C4-2B (cell line): ENCODE measurements around the gene ETV3.
A peak's percentile ranks its signal among the peaks of the same experiment; 100 is the strongest.

Experiments
- H3K27ac ChIP-seq: fragments of 450-650 bp; 2 replicates; pipeline ENCODE4 v1.5.1; 2017
- ZFX ChIP-seq: fragments of 450-650 bp; IDR thresholded peaks from 2 replicates; pipeline ENCODE4 v1.6.1; 2017
- TF ChIP-seq, protein P1 (sequence below): fragments of 450-650 bp; conservative IDR thresholded peaks from 2 replicates; pipeline ENCODE4 v1.5.1; 2017; ENCODE audit warnings: mild to moderate bottlenecking

The ETV3 gene

DNA sequence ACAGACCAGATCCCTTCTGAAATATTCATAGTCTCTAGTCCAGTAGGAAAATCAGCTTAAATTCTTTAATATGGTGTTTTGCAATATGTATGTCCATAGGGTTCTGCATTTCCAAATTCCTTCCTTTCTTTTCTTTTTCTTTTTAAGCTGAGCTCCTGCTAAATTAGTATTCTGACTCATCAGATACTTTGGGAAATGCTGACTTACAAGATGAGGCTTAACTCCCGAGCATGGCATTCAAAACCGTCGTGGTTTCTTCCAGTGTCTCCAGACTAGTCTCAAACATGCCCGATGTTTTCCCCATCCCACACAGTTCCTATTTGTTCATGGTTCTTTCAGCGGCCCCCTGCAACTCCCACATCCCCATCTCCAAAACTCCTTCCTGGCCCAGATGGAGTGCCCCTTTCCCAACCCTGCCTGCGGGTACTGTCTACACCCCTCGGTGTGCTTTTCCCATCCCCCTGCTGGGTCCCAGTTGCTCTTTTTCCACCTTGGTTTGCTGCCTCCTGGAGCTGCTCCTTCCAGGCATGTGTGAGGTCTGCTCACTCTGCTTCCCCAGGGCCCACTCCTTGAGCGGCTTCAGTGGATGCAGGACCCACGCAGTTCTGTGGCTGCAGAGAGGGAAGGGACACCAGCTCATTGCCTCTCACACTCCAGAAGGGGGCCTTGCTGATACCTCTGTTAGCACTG lies 19.5 kb upstream of the ETV3 start:
- H3K27ac ChIP-seq, result no peak overlapping the region
- TF ChIP-seq ZFX, result no peak
- TF ChIP-seq, protein P1, sequence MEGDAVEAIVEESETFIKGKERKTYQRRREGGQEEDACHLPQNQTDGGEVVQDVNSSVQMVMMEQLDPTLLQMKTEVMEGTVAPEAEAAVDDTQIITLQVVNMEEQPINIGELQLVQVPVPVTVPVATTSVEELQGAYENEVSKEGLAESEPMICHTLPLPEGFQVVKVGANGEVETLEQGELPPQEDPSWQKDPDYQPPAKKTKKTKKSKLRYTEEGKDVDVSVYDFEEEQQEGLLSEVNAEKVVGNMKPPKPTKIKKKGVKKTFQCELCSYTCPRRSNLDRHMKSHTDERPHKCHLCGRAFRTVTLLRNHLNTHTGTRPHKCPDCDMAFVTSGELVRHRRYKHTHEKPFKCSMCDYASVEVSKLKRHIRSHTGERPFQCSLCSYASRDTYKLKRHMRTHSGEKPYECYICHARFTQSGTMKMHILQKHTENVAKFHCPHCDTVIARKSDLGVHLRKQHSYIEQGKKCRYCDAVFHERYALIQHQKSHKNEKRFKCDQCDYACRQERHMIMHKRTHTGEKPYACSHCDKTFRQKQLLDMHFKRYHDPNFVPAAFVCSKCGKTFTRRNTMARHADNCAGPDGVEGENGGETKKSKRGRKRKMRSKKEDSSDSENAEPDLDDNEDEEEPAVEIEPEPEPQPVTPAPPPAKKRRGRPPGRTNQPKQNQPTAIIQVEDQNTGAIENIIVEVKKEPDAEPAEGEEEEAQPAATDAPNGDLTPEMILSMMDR, result no peak

GRCh38 chr1:157156058-157156541 lies 17.9 kb upstream of the ETV3 start:
- TF ChIP-seq, protein P1, result peak; percentile 96
- TF ChIP-seq ZFX, result no peak

DNA sequence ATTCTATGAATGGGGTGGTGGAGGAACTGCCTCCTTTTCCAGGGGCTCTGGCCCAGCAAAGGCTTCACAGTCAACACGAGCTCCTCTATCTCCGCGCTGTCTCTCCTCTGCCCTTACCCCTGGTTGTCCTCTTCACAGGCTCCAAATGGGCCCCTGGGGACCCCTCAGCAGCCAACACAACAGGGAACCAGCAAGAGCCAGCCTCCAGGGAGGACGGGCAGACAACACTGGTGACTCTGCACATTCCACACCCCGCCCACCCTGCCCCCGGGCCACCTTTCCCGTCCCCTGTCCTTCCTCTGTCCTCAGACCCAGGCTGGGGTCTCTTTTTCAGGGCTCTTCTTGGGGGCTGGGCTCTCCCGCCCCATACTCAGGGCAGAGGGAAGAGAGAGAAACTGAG lies 17.5 kb upstream of the ETV3 start:
- no peak overlapping the region for H3K27ac ChIP-seq
- TF ChIP-seq, protein P1, result no peak
- TF ChIP-seq ZFX, result no peak

More at GRCh38 chr1:157156058-157156541, 17.9 kb upstream of the ETV3 start:
- no peak overlapping the region for H3K27ac ChIP-seq

GRCh38 chr1:157154940-157155514 lies 16.8 kb upstream of the ETV3 start:
- TF ChIP-seq, protein P1, result no peak
- TF ChIP-seq ZFX, result no peak
- no peak overlapping the region for H3K27ac ChIP-seq

DNA sequence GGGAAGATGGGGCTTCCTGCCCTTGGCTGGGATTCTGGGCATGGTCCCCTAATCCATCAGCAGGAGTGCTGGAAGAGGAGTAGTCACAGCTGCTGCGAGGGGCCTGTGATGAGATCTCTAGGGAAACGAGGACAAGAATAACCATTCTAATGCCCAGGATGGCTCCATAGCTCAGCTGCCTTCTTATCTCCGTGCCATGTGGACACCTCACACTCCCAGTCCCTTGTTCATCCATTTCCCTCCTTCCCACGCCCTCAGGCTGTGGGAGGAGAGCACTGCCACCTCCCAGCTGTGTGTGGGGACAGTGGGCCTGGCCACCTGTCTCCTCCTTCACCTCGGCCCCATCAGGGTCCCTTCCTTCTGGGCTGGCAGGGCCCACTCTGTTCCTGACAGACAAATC lies 16.1 kb upstream of the ETV3 start:
- no peak overlapping the region for H3K27ac ChIP-seq
- no peak for TF ChIP-seq ZFX
- TF ChIP-seq, protein P1, result no peak

DNA sequence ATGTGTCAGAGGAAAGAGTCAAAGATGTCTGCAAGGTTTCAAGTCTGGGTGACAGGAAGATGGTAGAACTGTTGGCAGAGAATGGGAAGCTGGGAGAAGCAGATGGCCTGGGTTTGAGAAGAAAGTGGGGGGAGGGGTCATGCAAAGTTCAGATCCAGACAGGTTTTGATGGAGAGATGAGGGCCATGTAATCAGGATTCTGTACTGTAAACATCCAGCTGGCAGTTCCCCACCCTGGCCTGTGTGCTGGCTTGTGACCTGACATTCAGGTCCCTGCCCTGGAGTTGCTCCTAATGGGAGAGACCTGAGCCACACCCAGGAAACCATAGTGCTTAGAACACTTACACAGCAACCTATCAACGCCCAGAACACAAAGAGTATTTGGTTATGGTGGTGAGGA lies 15.6 kb upstream of the ETV3 start:
- no peak for TF ChIP-seq ZFX
- TF ChIP-seq, protein P1, result no peak
- H3K27ac ChIP-seq, result no peak overlapping the region

DNA sequence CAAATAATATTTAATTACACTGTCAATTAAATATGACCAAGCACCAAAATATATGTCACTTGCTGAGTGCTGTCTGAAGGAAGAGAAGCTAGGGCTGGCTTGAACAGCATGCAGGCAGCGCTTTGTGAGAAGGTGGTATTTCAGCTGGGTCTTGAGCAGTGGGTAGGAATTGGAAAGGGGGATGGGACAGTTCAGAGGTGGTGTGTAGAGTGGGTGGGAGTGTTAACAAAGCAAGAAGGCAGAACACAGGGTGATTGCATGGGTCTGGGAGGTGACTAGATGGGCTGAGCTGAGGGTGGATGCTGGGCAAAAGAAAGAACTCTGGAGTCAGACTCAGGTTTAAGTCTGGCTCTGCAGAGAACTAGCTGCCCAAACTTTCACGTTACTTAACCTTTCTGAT lies 14.3 kb upstream of the ETV3 start:
- TF ChIP-seq, protein P1, result no peak
- TF ChIP-seq ZFX, result no peak
- no peak overlapping the region for H3K27ac ChIP-seq
